ENCODE measurements around the gene USP2.

USP2 gene

DNA sequence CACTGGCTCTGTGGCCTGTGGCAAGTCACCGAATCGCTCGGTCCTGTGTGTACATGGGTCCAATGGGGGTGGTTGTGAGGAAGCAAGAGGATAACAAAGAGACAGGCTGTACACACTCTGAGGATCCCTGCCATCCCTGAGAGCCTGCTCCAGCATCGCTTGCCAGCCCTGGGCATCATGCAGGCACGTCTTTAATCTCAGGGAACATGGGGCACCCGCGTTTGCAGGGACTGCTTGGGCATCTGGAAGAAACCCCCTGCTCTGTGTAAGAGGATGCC, 39.5 kb downstream of the USP2 start:
- H3K4me3 ChIP-seq (replicated peaks; ENCODE audit: low read depth, low read length), result no peak overlapping the region
- DNase-seq (ENCODE audit: low read depth), result no peak
- TF ChIP-seq, protein P1, sequence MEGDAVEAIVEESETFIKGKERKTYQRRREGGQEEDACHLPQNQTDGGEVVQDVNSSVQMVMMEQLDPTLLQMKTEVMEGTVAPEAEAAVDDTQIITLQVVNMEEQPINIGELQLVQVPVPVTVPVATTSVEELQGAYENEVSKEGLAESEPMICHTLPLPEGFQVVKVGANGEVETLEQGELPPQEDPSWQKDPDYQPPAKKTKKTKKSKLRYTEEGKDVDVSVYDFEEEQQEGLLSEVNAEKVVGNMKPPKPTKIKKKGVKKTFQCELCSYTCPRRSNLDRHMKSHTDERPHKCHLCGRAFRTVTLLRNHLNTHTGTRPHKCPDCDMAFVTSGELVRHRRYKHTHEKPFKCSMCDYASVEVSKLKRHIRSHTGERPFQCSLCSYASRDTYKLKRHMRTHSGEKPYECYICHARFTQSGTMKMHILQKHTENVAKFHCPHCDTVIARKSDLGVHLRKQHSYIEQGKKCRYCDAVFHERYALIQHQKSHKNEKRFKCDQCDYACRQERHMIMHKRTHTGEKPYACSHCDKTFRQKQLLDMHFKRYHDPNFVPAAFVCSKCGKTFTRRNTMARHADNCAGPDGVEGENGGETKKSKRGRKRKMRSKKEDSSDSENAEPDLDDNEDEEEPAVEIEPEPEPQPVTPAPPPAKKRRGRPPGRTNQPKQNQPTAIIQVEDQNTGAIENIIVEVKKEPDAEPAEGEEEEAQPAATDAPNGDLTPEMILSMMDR (IDR thresholded peaks at IDR 0.05; ENCODE audit: low read length, missing control alignments), result no peak

DNA sequence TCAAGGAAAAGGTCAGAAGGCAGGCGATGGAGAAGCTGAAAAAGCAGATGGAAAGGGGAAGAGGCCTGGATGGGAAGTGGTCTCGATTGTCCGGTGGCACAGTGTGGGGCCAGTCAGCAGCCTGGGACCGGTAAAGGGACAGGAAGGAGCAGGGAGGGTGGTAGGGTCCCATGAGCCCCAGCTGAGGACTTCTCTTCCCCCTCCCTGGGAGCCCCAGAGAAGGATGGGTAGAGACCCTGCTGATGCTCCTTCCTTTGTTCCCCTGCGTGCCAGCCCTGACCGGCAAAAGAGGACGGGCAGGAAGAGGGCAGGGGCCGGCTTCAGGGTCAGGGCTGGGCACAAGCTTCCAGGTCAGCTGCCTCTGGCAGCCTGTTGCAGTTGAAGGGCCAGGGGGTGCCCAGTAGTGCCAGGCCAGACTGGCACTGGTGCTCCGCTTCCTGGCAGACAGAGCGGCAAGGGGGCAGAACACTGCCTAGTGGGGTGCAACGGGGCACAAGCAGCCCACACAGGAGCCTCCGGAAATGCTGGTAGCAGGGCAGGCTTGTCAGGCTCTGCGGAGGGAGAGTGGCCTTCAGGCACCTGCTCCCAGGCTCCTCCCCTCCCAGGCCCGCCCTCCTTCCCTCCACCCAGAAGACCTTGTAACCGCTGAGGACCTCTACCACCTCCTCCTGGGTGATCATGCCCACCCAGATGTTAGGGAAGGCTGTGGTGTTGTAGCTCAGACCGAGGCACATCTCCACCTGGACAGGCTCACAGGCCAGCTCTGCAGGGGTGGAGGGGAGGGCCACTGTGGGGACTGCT, 40.1 kb downstream of the USP2 start:
- peak overlapping the region; percentile 67 for H3K4me3 ChIP-seq (replicated peaks; ENCODE audit: low read depth, low read length)
- TF ChIP-seq, protein P1 (IDR thresholded peaks at IDR 0.05; ENCODE audit: low read length, missing control alignments), result no peak
- no peak for DNase-seq (ENCODE audit: low read depth)

DNA sequence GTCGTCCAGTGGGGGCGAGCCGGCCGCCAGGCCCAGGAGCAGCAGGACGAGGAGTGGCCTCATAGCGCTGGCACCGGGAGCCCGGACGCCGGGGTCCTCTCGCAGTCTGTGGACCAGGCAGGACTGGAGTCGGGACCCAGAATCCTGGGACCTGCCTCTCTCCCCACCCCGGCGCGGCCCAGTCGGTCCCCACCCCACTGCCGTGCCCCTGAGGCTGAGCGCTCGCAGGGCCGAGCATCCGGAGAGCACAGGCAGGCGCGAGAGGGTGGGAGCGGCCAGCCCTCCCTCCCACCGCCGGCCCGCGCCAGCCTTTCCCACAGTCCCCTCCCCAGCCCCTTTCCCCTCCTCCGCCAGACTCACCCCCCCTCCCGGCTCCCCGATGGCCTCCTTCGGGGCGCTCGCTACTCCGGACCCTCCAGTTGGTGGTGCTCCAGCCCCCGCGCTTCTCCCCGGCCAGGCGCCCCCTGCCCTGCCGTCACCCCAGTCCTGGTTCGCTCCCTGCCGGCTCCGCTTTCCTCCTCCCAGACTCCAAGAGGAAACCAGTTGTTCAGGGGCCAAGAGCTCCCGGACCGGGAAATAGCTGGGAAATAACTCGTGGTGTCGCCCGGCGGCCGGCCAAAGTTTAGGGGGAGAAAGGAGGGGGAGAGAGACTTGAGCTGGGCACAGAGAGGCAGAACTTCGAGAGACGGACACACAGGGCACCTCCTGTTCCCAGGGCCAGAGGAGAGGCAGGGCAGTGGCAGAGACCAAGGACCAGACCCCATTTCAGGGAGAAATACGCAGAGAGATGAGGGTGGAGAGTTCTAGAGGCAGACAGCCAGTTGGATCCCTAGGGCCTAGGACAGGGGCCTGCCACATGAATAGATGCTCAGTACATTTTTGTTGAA, 40.9 kb downstream of the USP2 start, which contains the start of gene C1QTNF5:
C1QTNF5 (minus strand) TSS at position 549 of the 887 bp plus-strand sequence; CDS start at position 63, 486 bp downstream.
- H3K4me3 ChIP-seq (replicated peaks; ENCODE audit: low read depth, low read length), result peak within 1 kb of the TSS; percentile 67
- TF ChIP-seq, protein P1 (IDR thresholded peaks at IDR 0.05; ENCODE audit: low read length, missing control alignments), result no peak
- DNase-seq (ENCODE audit: low read depth), result peak; percentile 89

DNA sequence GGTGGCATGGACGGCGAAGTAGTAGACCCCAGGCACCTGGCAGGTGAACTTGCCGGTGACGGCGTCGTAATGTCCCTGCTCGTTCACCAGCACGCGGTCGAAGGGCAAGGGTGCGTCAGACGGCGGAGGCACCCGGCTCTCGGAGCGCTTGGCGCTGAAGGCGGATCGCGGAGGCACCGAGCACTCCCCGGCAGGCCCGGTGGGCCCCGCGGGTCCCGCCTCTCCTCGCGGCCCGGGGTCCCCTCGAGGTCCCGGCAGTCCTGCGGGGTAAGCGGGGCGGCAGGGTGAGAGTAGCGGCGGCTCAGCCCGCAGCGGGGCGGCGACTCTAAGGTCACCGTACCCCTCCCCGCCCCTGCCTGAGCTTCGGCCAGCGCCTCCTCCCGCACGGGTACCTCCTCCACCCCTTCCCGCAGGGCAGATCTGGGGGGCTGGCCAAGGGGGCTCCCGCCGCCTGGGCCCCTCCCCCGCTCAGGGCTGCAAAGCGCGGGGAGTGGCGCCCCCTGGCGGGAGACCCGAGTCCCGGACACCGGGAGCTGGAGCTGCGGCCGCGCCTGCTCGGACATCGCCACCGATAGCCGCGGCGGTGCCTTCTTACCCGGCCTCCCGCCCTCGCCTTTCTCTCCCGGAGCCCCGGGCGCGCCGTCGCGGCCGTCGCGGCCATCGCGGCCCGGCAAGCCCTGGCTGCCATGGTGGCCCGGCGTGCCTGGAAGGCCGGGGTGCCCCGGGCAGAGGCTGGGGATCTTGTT, 41.7 kb downstream of the USP2 start:
- TF ChIP-seq, protein P1 (IDR thresholded peaks at IDR 0.05; ENCODE audit: low read length, missing control alignments), result peak; percentile 54
- peak; percentile 64 for DNase-seq (ENCODE audit: low read depth)
- H3K4me3 ChIP-seq (replicated peaks; ENCODE audit: low read depth, low read length), result peak overlapping the region; percentile 67

DNA sequence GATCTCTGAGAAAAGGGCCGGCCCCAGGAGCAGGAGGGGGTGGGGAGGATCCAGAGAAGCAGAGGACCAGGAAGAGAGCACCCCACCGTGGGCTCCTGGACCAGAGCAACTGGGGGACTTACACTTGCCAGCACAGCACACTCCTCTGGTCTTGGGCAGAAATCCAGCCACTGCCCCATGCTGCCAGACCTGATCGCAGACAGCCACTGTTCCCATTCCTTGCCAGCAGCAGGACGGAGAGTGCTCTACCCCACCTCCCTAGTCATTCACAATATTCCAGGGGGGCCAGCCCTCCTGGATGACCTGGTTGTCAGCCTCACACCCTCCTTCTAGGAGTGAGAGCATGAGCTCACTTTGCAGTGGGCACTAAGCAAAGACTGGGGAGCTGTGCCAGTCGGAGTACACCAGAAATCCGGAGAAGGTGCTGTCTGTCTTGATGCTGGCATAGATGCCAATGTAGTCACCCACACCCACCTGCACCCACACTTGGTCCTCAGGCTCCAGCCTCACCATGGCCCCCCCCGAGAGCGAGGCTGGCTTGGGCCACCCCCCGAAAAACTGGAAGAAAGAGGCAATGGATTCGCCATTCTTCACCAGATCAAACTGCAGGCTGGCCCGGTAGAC, 42.4 kb downstream of the USP2 start:
- TF ChIP-seq, protein P1 (IDR thresholded peaks at IDR 0.05; ENCODE audit: low read length, missing control alignments), result no peak
- peak overlapping the region; percentile 67 for H3K4me3 ChIP-seq (replicated peaks; ENCODE audit: low read depth, low read length)
- no peak for DNase-seq (ENCODE audit: low read depth)

DNA sequence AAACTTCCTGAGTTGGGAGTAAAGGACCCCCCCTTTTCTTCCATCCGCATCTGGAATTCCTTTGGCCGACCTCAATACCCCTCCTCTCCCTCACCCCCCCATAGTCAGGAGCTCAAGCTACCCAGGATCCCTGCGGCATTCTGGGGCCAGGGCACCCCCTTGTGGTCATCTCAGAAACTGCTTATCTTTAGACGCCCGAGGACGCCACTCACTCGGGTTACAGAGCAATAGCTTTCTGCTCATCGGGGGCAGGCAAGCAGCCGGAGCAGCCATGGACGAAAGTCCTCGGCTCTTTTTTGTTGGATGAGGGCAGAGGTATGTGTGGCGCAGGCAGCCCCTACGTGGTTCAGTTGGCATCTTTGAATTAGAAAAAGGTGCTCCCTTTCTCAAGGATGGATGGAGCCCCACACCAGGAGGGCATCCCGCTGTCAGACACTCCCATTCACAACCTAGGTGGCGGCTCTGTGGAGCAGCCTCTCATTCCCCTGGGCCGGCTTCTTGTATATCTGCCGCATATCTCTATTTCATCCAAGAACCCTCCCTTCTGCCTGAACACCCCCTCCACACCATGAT, 43.1 kb downstream of the USP2 start:
- peak overlapping the region; percentile 67 for H3K4me3 ChIP-seq (replicated peaks; ENCODE audit: low read depth, low read length)
- peak; percentile 78 for DNase-seq (ENCODE audit: low read depth)
- TF ChIP-seq, protein P1 (IDR thresholded peaks at IDR 0.05; ENCODE audit: low read length, missing control alignments), result peak; percentile 84
